A673 (cell line): Measurements from ENCODE around the gene SOS1.

Source experiments
- EZH2 ChIP-seq: fragments of 200-600 bp; sonication (generic); IDR thresholded peaks from 2 replicates; pipeline ENCODE4 v1.6.1; 2017; ENCODE audit warnings: borderline replicate concordance, low read depth, mild to moderate bottlenecking, mixed read lengths, antibody characterized with exemption, low read length; ENCODE audit not compliant: poor library complexity, severe bottlenecking
- TF ChIP-seq, protein P1 (sequence below): fragments of 300-800, 200-600 bp; sonication (generic); conservative IDR thresholded peaks from 2 replicates; pipeline ENCODE4 v1.5.1; 2017; ENCODE audit warnings: low read depth, mild to moderate bottlenecking, antibody characterized with exemption, low read length, moderate library complexity, mixed read lengths

GRCh38 chr2:39124000-39124745, 3.3 kb upstream of the SOS1 start:
- TF ChIP-seq, protein P1, sequence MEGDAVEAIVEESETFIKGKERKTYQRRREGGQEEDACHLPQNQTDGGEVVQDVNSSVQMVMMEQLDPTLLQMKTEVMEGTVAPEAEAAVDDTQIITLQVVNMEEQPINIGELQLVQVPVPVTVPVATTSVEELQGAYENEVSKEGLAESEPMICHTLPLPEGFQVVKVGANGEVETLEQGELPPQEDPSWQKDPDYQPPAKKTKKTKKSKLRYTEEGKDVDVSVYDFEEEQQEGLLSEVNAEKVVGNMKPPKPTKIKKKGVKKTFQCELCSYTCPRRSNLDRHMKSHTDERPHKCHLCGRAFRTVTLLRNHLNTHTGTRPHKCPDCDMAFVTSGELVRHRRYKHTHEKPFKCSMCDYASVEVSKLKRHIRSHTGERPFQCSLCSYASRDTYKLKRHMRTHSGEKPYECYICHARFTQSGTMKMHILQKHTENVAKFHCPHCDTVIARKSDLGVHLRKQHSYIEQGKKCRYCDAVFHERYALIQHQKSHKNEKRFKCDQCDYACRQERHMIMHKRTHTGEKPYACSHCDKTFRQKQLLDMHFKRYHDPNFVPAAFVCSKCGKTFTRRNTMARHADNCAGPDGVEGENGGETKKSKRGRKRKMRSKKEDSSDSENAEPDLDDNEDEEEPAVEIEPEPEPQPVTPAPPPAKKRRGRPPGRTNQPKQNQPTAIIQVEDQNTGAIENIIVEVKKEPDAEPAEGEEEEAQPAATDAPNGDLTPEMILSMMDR: peak; percentile 57
- TF ChIP-seq EZH2: no peak
